OCI-LY3 (cell line): ENCODE results near the gene ADAP1.

Experiments
- EZH2phosphoT487 ChIP-seq: fragments of 200-600 bp; shearing (Covaris generic); IDR thresholded peaks from 2 replicates; pipeline ENCODE4 v1.6.1; 2018; ENCODE audit warnings: antibody characterized with exemption, mixed run types, low read depth
- TF ChIP-seq, protein P1 (sequence below): fragments of 200-600, 300-600 bp; sonication (generic); IDR thresholded peaks from 2 replicates; pipeline ENCODE4 v1.5.1; 2014; ENCODE audit warnings: antibody characterized with exemption, low read length, low read depth

- TF ChIP-seq, protein P1, sequence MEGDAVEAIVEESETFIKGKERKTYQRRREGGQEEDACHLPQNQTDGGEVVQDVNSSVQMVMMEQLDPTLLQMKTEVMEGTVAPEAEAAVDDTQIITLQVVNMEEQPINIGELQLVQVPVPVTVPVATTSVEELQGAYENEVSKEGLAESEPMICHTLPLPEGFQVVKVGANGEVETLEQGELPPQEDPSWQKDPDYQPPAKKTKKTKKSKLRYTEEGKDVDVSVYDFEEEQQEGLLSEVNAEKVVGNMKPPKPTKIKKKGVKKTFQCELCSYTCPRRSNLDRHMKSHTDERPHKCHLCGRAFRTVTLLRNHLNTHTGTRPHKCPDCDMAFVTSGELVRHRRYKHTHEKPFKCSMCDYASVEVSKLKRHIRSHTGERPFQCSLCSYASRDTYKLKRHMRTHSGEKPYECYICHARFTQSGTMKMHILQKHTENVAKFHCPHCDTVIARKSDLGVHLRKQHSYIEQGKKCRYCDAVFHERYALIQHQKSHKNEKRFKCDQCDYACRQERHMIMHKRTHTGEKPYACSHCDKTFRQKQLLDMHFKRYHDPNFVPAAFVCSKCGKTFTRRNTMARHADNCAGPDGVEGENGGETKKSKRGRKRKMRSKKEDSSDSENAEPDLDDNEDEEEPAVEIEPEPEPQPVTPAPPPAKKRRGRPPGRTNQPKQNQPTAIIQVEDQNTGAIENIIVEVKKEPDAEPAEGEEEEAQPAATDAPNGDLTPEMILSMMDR = no peak
- TF ChIP-seq EZH2phosphoT487 = no peak
These were observed 77.5 kb downstream of the ADAP1 start for GRCh38 chr7:876972-877311.
